HepG2 (cell line): ENCODE data around the gene CDC20.

Experiments
- HMG20A ChIP-seq: IDR thresholded peaks from 2 replicates; pipeline ENCODE4 v1.6.1; 2016; ENCODE audit warnings: borderline replicate concordance
- NFYB ChIP-seq: sonication (generic); formaldehyde crosslinking; IDR thresholded peaks from 2 replicates; pipeline ENCODE4 v1.4.0; 2020; ENCODE audit warnings: missing genetic modification reagents
- PHF5A ChIP-seq: IDR thresholded peaks from one replicate; pipeline ENCODE4 v1.6.1; 2018; ENCODE audit warnings: low read depth, missing genetic modification reagents; ENCODE audit not compliant: unreplicated experiment
- POLR2AphosphoS5 ChIP-seq: IDR thresholded peaks from 2 replicates; pipeline ENCODE4 v1.6.1; 2012; ENCODE audit warnings: low read depth, low read length
- REPIN1 ChIP-seq: sonication (generic); formaldehyde crosslinking; IDR thresholded peaks from 2 replicates; pipeline ENCODE4 v1.8.0; 2022; ENCODE audit warnings: missing genetic modification reagents, low read depth, mild to moderate bottlenecking, borderline replicate concordance
- RXRA ChIP-seq: sonication (generic); formaldehyde crosslinking; IDR thresholded peaks from 2 replicates; pipeline ENCODE4 v1.5.1; 2020; ENCODE audit warnings: missing genetic modification reagents
- ZNF121 ChIP-seq: sonication (generic); formaldehyde crosslinking; IDR thresholded peaks from 2 replicates; pipeline ENCODE4 v1.5.0; 2020; ENCODE audit warnings: mild to moderate bottlenecking, missing genetic modification reagents
- ZNF224 ChIP-seq: sonication (generic); formaldehyde crosslinking; IDR thresholded peaks from 2 replicates; pipeline ENCODE4 v1.5.0; 2020; ENCODE audit warnings: mild to moderate bottlenecking, missing genetic modification reagents
- TF ChIP-seq, protein P1 (sequence below): sonication (generic); formaldehyde crosslinking; IDR thresholded peaks from 2 replicates; pipeline ENCODE4 v1.4.0; 2020; ENCODE audit warnings: missing genetic modification reagents, borderline replicate concordance
- TF ChIP-seq, protein P2 (sequence below): sonication (generic); formaldehyde crosslinking; IDR thresholded peaks from 2 replicates; pipeline ENCODE4 v1.5.0; 2020; ENCODE audit warnings: mild to moderate bottlenecking, missing genetic modification reagents, moderate library complexity
- TF ChIP-seq, protein P3 (sequence below), 2 experiments: sonication (generic) in 1 of 2; formaldehyde crosslinking in 1 of 2; IDR thresholded peaks; 2 replicates each; pipeline versions ENCODE4 v1.5.1 to v1.6.1; 2011 to 2020; ENCODE audit warnings: borderline replicate concordance in 1 of 2, low read depth in 1 of 2, low read length in 1 of 2, mild to moderate bottlenecking in 1 of 2, missing genetic modification reagents in 1 of 2, moderate library complexity in 1 of 2

DNA sequence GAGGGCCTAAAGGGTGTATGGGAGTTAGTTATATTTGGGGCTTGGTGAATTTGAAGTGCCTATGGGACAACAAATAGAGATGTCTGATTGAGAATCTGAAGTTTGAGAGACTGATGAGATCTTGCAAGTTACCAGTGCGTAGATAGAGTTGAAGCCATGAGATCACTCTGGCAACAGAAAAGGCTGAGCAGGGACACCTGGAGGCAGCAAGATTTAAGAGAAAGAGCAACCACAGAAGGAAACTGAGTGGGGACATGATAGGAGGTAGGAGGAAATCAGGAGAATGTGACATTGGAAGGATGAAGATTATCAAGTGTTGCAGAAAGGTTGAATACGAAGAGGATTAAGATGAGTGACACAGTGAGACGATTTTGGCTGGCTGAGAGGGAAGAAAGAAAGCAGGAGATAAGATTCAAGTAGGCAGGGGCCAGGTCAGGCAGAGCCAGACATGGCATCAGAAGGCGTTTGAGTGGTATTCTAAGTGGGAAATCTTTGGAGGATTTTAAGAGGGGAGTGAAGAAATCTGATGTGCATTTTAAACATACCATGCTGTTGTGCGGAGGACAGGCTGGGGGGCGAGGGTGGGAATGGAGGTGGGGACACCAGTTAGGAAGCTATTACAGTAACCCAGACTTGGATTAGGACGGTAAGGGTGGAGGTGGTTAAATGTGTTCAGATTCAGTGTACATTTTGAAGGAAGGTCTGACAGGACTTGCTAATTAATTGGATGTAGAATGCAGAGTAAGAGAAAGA, 24.2 kb upstream of the CDC20 start:
- TF ChIP-seq NFYB (no peak), HMG20A (CRISPR knock-in tag) (no peak), ZNF121 (no peak), RXRA (CRISPR knock-in tag) (no peak), ZNF224 (CRISPR knock-in tag) (no peak), REPIN1 (CRISPR knock-in tag) (no peak), PHF5A (no peak), POLR2AphosphoS5 (no peak)
- TF ChIP-seq, protein P1, sequence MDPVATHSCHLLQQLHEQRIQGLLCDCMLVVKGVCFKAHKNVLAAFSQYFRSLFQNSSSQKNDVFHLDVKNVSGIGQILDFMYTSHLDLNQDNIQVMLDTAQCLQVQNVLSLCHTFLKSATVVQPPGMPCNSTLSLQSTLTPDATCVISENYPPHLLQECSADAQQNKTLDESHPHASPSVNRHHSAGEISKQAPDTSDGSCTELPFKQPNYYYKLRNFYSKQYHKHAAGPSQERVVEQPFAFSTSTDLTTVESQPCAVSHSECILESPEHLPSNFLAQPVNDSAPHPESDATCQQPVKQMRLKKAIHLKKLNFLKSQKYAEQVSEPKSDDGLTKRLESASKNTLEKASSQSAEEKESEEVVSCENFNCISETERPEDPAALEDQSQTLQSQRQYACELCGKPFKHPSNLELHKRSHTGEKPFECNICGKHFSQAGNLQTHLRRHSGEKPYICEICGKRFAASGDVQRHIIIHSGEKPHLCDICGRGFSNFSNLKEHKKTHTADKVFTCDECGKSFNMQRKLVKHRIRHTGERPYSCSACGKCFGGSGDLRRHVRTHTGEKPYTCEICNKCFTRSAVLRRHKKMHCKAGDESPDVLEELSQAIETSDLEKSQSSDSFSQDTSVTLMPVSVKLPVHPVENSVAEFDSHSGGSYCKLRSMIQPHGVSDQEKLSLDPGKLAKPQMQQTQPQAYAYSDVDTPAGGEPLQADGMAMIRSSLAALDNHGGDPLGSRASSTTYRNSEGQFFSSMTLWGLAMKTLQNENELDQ (CRISPR knock-in tag) = no peak
- TF ChIP-seq, protein P2, sequence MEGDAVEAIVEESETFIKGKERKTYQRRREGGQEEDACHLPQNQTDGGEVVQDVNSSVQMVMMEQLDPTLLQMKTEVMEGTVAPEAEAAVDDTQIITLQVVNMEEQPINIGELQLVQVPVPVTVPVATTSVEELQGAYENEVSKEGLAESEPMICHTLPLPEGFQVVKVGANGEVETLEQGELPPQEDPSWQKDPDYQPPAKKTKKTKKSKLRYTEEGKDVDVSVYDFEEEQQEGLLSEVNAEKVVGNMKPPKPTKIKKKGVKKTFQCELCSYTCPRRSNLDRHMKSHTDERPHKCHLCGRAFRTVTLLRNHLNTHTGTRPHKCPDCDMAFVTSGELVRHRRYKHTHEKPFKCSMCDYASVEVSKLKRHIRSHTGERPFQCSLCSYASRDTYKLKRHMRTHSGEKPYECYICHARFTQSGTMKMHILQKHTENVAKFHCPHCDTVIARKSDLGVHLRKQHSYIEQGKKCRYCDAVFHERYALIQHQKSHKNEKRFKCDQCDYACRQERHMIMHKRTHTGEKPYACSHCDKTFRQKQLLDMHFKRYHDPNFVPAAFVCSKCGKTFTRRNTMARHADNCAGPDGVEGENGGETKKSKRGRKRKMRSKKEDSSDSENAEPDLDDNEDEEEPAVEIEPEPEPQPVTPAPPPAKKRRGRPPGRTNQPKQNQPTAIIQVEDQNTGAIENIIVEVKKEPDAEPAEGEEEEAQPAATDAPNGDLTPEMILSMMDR = peak; percentile 38; the same call in 1 of the 2 replicates
- TF ChIP-seq, protein P3, sequence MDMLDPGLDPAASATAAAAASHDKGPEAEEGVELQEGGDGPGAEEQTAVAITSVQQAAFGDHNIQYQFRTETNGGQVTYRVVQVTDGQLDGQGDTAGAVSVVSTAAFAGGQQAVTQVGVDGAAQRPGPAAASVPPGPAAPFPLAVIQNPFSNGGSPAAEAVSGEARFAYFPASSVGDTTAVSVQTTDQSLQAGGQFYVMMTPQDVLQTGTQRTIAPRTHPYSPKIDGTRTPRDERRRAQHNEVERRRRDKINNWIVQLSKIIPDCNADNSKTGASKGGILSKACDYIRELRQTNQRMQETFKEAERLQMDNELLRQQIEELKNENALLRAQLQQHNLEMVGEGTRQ (IDR thresholded peaks at IDR 0.05; ENCODE audit: low read depth, low read length) = no peak
- TF ChIP-seq, protein P3 (CRISPR knock-in tag; IDR thresholded peaks at IDR 0.05; ENCODE audit: borderline replicate concordance) = no peak
